Stimulated activated CD4-positive, alpha-beta T cell treated with anti-CD3 and anti-CD28 coated beads, Interleukin-4, amount 100 ng/mL, for 48 hours (primary cell): ENCODE measurements around the gene SLC7A14.

Experiments used
- DNase-seq, 2 donors: peaks; one replicate each; pipeline ENCODE4 v3.0.0-alpha.2; 2020; ENCODE audit warnings: low read depth in 2 of 2

The SLC7A14 gene

GRCh38 chr3:170470063-170471016 is 115.5 kb downstream of the SLC7A14 start:
- DNase-seq, result no peak

GRCh38 chr3:170469151-170470062 is 116.5 kb downstream of the SLC7A14 start:
- DNase-seq, result no peak

- DNase-seq, result no peak
Measured at GRCh38 chr3:170467571-170468147, 118.2 kb downstream of the SLC7A14 start.

- DNase-seq, result no peak
Measured at GRCh38 chr3:170467007-170467406, 118.9 kb downstream of the SLC7A14 start.

DNA sequence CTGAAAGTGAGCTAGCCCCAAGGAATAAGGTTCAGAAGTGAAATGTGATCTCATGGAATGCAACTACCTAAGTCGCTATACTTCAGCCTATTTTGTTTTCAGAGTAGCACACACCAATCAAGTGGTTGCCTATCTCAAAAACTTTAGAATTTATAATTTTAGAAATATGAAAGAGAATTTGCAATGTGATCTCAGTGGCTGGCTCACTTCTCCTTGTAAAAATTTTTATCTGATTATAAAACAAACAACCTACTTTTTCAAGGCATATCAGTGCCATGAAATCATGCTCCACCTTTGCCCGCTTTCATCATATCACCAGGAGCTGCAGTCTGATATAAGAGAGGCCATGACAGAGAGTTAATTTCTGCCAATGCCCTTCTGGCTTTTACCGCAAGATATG is 119.9 kb downstream of the SLC7A14 start:
- DNase-seq, result no peak

- no peak for DNase-seq
Measured at GRCh38 chr3:170463011-170463410, 122.9 kb downstream of the SLC7A14 start.

DNA sequence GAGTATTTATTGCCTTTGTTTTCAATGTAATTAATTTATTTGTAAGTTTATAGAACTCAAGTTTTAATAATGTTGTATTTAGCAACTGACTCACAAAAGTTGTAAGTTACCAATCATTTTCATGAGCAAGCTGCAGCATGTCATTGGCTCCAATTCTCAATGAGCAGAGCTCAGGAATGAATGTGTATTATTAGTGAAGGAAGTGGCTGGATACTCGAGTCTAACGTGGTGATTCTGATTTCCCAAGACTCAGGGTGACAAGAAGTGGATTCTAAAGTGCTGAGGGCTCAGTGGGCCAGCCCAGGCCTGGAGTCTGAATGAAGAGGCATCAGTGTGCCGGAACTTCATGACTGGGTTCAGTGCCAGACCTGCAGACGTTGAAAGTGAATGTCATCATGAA is 127.6 kb downstream of the SLC7A14 start:
- no peak for DNase-seq

DNA sequence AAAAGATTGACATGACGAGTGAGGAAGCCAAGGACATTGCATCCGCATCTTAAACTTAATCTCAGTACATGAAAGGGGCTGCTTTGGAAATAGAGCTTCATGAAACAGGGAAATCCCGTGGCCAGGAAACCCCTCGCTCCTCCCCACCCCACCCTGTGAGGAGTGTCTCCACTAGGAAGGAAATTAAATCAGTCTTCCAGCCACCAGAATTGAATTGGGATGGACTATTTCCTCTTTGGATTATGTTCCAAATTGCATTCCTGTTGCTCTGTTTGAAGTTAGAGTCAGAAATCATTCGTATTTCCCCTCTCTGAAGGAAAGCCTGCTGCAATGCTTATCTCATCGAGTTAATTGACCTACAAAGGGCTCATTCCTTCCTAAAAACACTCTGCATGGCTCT is 131.4 kb downstream of the SLC7A14 start:
- DNase-seq, result no peak

GRCh38 chr3:170450039-170450438 is 135.8 kb downstream of the SLC7A14 start:
- DNase-seq, result no peak

DNA sequence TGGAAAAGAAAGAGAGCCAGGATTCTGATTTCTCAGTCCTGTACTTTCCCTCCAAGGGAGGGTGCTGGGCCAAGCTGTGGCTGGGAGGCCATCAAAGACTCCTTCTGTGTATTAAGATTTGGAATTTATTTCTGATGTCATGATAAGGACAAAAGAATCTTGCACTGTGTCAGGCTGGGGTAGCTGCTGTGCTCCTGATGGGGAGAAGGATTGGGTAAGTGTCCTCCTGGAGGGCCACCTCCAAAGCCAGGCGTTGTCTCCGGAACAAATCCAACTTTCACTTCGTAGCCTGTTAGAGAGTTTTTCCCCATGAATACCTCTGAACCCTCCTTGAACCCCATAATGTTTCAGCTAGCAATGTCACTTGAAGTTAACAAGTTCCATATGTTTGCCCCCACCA is 137.3 kb downstream of the SLC7A14 start:
- no peak for DNase-seq

GRCh38 chr3:170443457-170443856 is 142.4 kb downstream of the SLC7A14 start:
- DNase-seq, result no peak

- no peak for DNase-seq
Measured at GRCh38 chr3:170442947-170443346, 142.9 kb downstream of the SLC7A14 start.

GRCh38 chr3:170441412-170441811 is 144.5 kb downstream of the SLC7A14 start:
- no peak for DNase-seq

- no peak for DNase-seq
Measured at GRCh38 chr3:170440344-170440743, 145.5 kb downstream of the SLC7A14 start.

DNA sequence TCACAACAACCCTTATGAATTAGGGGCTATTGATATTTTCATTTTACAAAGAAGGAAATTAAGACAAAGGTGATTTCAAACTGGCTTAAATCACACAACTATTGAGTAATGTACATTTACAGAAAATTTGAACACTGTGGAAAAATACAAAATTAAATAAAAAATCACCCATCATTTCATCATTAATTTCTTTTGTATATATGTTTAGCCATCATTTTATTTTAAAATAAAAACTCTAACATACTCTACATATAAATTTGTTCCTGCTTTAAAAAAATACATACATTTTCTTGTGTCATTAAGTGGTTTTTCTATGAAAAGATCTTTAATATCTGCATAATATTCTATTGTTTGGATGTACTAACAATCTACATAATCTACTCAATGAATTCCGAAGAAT is 147.0 kb downstream of the SLC7A14 start:
- no peak for DNase-seq

GRCh38 chr3:170437696-170438407 is 148.0 kb downstream of the SLC7A14 start:
- no peak for DNase-seq

DNA sequence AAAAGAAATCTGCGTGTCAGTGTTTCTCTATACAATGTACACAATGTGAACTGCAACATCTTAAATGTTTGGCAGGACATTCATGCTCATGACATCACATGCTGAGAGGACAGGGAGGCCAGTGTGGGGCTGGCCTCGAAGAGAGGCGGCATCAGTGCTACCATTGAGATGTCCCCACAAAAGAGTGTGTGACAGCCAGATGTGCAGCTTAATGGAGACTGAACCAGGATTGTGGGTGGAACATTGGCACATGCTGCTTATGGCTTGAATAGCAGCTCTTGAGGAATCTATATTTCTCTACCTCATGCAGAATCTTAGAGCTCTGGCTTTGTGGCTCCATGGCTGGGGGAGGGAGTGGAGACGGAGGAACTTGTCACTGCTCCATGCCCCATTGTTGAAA is 148.7 kb downstream of the SLC7A14 start:
- no peak for DNase-seq

DNA sequence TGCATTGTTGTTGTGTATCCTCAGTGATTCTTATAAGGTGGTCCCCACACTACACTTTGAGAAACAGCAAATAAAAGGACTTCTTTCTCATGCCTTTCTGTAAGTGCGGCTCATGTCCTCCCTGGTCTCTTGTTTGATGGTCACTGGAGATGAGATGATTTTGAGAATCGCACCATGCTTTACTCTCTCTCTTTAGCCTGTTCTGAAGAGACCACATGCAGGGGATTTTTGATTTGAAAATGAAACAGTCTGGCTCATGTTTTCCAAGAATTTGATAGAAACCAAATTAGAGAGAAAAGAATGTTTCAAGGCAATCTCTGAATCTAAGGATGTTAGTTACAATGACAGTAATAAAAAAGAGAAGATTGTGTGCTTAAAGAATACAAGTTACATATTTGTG is 149.2 kb downstream of the SLC7A14 start:
- no peak for DNase-seq

- no peak for DNase-seq
Measured at GRCh38 chr3:170432416-170432815, 153.5 kb downstream of the SLC7A14 start.

DNA sequence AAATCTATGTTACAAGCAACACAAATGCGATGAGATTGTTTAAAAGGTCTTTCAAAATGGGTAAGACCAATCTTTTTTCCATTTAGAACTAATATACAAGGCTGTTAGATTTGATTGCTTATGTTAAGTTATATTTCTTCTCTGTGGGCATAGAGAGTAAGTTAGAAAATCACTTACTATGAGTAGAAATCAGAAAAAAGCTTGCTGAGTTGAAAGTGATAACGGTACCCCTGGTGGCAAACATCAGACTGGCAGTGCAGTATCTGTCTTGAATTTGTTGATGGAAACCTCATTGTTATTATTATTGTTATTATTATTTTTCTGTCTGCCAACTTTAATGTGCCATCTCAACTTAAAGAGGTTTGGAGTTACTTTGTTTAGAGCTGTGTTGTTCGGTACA is 154.8 kb downstream of the SLC7A14 start:
- no peak for DNase-seq

DNA sequence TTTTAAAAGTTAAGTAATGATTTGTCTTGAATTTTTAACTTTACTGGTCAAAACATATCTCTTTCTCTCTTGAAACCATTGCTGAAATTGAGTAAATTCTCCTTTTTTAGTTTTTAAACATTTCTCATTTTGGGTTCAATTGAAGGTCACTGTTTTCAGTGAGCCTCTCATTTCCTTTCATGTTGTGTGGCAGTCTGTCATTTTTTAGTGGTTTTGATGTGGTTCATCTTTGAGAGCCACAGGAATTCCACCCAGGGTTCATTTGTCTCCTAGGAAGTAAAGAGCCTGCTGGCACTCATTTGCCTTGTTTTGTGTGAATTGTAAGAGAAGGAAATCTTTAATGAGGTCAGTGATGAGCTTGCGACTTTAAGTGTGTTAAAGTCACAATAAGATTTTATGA is 156.8 kb downstream of the SLC7A14 start:
- no peak for DNase-seq

DNA sequence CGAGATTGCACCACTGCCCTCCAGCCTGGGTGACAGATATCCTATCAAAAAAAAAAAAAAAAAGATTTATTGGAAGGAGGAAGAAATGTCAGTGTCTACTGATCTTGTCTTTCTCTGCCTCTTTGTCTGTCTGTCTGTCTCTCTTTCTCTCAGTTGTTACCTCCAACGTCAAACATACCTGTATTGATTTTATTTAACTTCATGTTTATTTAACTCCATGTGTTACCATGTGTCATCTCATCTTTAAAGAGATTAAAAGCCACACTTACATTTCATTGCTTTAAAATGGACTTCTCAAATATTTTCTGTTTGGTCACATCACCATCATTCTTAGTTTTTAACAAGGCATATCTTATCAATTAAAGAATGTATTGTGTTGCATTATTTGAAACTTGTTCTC is 157.8 kb downstream of the SLC7A14 start:
- DNase-seq, result no peak
